Mesendoderm (in vitro differentiated cells): ENCODE data around the gene PDE10A.
"Not testable (repeated sequence)": the region's sequence is repeated elsewhere in the genome, so short reads cannot be mapped to it uniquely, and the experiment has no call there.

Source experiments
- DNase-seq: peaks from one replicate; pipeline ENCODE4 v3.0.0; 2013
- H2AK5ac ChIP-seq: 2 replicates; pipeline ENCODE4 v1.6.1; 2013; ENCODE audit warnings: low read length, inconsistent platforms
- H2BK120ac ChIP-seq: 2 replicates; pipeline ENCODE4 v1.6.1; 2013; ENCODE audit warnings: low read depth, mild to moderate bottlenecking, low read length, moderate library complexity, mixed read lengths
- H2BK15ac ChIP-seq: replicated peaks from 2 replicates; pipeline ENCODE4 v1.6.1; 2013; ENCODE audit warnings: low read depth, mild to moderate bottlenecking, moderate library complexity
- H2BK5ac ChIP-seq: 2 replicates; pipeline ENCODE4 v1.6.1; 2013; ENCODE audit warnings: low read length, inconsistent platforms
- H3K18ac ChIP-seq: 2 replicates; pipeline ENCODE4 v1.6.1; 2013; ENCODE audit warnings: mild to moderate bottlenecking, low read length, mixed read lengths
- H3K23ac ChIP-seq: one replicate; pipeline ENCODE4 v1.6.1; 2013; ENCODE audit warnings: low read length
- H3K27ac ChIP-seq: 2 replicates; pipeline ENCODE4 v1.5.1; 2013; ENCODE audit warnings: low read depth, mild to moderate bottlenecking, inconsistent platforms, low read length, moderate library complexity
- H3K27me3 ChIP-seq: 2 replicates; pipeline ENCODE4 v1.6.1; 2013; ENCODE audit warnings: low read length, control low read depth, mild to moderate bottlenecking, inconsistent platforms; ENCODE audit not compliant: insufficient read depth, poor library complexity
- H3K36me3 ChIP-seq: 2 replicates; pipeline ENCODE4 v1.6.1; 2013; ENCODE audit warnings: low read length, inconsistent platforms; ENCODE audit not compliant: control insufficient read depth, insufficient read depth
- H3K4ac ChIP-seq: one replicate; pipeline ENCODE4 v1.6.1; 2013; ENCODE audit warnings: low read depth, mild to moderate bottlenecking, low read length, moderate library complexity
- H3K4me1 ChIP-seq: 2 replicates; pipeline ENCODE4 v1.6.1; 2013; ENCODE audit warnings: low read depth, low read length, inconsistent platforms; ENCODE audit not compliant: control insufficient read depth
- H3K4me2 ChIP-seq: 2 replicates; pipeline ENCODE4 v1.6.1; 2013; ENCODE audit warnings: low read length
- H3K4me3 ChIP-seq: 2 replicates; pipeline ENCODE4 v1.5.1; 2013; ENCODE audit warnings: mild to moderate bottlenecking, low read length
- H3K56ac ChIP-seq: one replicate; pipeline ENCODE4 v1.6.1; 2013; ENCODE audit warnings: low read length
- H3K79me1 ChIP-seq: 2 replicates; pipeline ENCODE4 v1.6.1; 2013; ENCODE audit warnings: low read length, inconsistent platforms
- H3K79me2 ChIP-seq: 2 replicates; pipeline ENCODE4 v1.6.1; 2013; ENCODE audit warnings: mild to moderate bottlenecking, low read length; ENCODE audit not compliant: control insufficient read depth, insufficient read depth
- H3K9ac ChIP-seq: 2 replicates; pipeline ENCODE4 v1.6.1; 2013; ENCODE audit warnings: low read length, inconsistent platforms
- H4K5ac ChIP-seq: one replicate; pipeline ENCODE4 v1.6.1; 2013; ENCODE audit warnings: low read length
- H4K8ac ChIP-seq: one replicate; pipeline ENCODE4 v1.6.1; 2013; ENCODE audit warnings: low read depth, mild to moderate bottlenecking, control low read depth, low read length, moderate library complexity
- WGBS: extraction: QIAGEN DNeasy Blood & Tissue Kit; methylation state at CpG from one replicate; pipeline ENCODE4 v1.1.7; 2013; ENCODE audit warnings: low lambda C conversion rate, missing lambda C conversion rate; ENCODE audit not compliant: insufficient coverage; ENCODE audit errors: extremely low coverage; 5-methylcytosine and 5-hydroxymethylcytosine counted together

PDE10A gene

DNA sequence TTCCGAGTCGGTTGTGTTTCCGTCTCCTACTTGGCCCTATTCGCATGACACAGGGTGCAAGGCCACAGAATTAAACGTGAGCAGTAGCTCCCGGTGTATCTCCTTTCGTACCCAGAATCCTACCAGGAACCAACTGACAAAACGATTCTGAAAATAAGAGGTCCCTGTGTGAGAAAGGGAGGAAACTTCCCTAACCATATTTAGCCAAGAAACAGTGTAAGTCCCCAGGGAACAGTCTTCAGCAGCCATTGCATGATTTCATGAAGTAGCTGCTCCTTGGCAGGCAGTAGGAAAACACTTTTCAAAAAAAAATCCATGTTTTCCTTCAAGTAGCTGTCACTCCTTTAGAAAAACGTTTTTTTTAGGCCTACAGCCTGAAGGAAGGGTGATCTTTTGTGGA is 46.9 kb downstream of the PDE10A start:
- no peak overlapping the region for H3K4ac ChIP-seq
- peak overlapping the region; percentile 70 for H3K18ac ChIP-seq
- H2BK15ac ChIP-seq = peak overlapping the region; percentile 42
- H3K23ac ChIP-seq = no peak overlapping the region
- no peak overlapping the region for H3K4me3 ChIP-seq
- no peaks in the 10 kb centered on the region for H3K36me3 ChIP-seq
- H3K56ac ChIP-seq = peak overlapping the region; percentile 28
- no peak overlapping the region for H2BK120ac ChIP-seq
- no CpG with 5 or more reads among the region's 9 CpGs for WGBS
- no peak overlapping the region for H2AK5ac ChIP-seq
- no peaks in the 10 kb centered on the region for H3K79me2 ChIP-seq
- H3K27ac ChIP-seq = no peak overlapping the region
- no peak overlapping the region for H2BK5ac ChIP-seq
- H3K27me3 ChIP-seq = no peaks in the 10 kb centered on the region
- H4K5ac ChIP-seq = no peak overlapping the region
- H3K9ac ChIP-seq = peak overlapping the region; percentile 18
- H3K4me2 ChIP-seq = no peak overlapping the region
- H4K8ac ChIP-seq = no peak overlapping the region
- no peak for DNase-seq
- H3K79me1 ChIP-seq = no peaks in the 10 kb centered on the region
- H3K4me1 ChIP-seq = peaks cover 3% of the 10 kb centered on the region

DNA sequence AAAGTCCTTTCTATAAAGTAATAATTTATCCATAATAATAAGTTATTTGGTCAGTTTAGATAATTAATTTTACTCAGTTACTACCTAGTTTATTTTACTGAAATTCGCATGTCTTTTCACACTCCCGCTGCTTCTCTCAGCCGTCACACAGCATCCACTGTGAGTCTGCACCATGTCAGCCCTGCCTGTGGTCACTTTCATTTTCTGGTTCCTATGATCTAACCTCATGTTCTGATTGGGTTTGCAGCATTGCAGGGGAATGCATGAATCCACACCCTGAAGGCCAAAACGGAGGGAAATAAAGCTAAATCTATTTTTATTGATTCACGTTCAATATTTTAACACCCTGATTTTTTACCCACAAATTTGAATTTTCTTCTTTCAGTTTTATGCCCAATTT is 47.4 kb downstream of the PDE10A start:
- DNase-seq = peak; percentile 35
- H3K79me2 ChIP-seq = no peaks in the 10 kb centered on the region
- no peak overlapping the region for H2BK5ac ChIP-seq
- H3K4me1 ChIP-seq = peaks cover 3% of the 10 kb centered on the region
- WGBS = no CpG with 5 or more reads among the region's 5 CpGs
- H2BK120ac ChIP-seq = no peak overlapping the region
- no peak overlapping the region for H3K4me3 ChIP-seq
- no peak overlapping the region for H3K27ac ChIP-seq
- H3K23ac ChIP-seq = no peak overlapping the region
- H3K79me1 ChIP-seq = no peaks in the 10 kb centered on the region
- no peak overlapping the region for H2BK15ac ChIP-seq
- H3K9ac ChIP-seq = no peak overlapping the region
- no peak overlapping the region for H2AK5ac ChIP-seq
- H4K5ac ChIP-seq = no peak overlapping the region
- H3K56ac ChIP-seq = no peak overlapping the region
- H3K4me2 ChIP-seq = no peak overlapping the region
- H3K18ac ChIP-seq = no peak overlapping the region
- no peak overlapping the region for H4K8ac ChIP-seq
- H3K4ac ChIP-seq = no peak overlapping the region
- H3K36me3 ChIP-seq = no peaks in the 10 kb centered on the region
- no peaks in the 10 kb centered on the region for H3K27me3 ChIP-seq

DNA sequence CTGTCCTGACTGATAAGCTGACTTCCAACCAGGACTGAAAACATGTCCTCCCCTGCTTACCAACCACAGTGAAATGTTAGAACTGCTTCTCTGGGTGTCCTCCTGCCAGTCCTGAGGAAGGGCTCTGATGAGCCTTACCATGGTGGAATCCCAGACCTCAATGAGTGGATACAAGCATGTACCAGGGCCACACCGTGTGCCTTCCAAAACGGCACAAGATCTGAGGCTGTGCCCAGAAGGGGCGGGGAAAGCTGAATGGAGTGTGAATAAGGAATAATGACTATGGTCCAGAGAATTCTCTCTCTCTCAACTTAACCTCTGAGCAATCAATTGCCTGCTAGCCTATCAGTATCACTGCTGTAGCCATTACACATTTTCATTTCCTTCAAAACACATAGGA is 51.7 kb downstream of the PDE10A start:
- no peak overlapping the region for H3K4ac ChIP-seq
- no peak overlapping the region for H2BK120ac ChIP-seq
- H3K4me2 ChIP-seq = no peak overlapping the region
- no peak overlapping the region for H2BK15ac ChIP-seq
- H3K27me3 ChIP-seq = no peaks in the 10 kb centered on the region
- H3K4me1 ChIP-seq = peaks cover 3% of the 10 kb centered on the region
- no peak for DNase-seq
- no CpG with 5 or more reads among the region's 3 CpGs for WGBS
- no peak overlapping the region for H3K56ac ChIP-seq
- H3K79me2 ChIP-seq = no peaks in the 10 kb centered on the region
- H3K9ac ChIP-seq = no peak overlapping the region
- no peak overlapping the region for H2AK5ac ChIP-seq
- no peak overlapping the region for H3K18ac ChIP-seq
- no peak overlapping the region for H3K27ac ChIP-seq
- no peak overlapping the region for H3K23ac ChIP-seq
- H2BK5ac ChIP-seq = no peak overlapping the region
- no peaks in the 10 kb centered on the region for H3K36me3 ChIP-seq
- H4K5ac ChIP-seq = no peak overlapping the region
- peaks cover 2% of the 10 kb centered on the region for H3K79me1 ChIP-seq
- no peak overlapping the region for H4K8ac ChIP-seq
- no peak overlapping the region for H3K4me3 ChIP-seq

DNA sequence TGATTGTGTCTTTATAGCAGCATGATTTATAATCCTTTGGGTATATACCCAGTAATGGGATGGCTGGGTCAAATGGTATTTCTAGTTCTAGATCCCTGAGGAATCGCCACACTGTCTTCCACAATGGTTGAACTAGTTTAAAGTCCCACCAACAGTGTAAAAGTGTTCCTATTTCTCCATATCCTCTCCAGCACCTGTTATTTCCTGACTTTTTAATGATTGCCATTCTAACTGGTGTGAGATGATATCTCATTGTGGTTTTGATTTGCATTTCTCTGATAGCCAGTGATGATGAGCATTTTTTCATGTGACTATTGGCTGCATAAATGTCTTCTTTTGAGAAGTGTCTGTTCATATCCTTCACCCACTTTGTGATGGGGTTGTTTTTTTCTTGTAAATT is 54.5 kb downstream of the PDE10A start:
- WGBS = no CpG with 5 or more reads among the region's 1 CpG
- H2BK15ac ChIP-seq = not testable (repeated sequence)

DNA sequence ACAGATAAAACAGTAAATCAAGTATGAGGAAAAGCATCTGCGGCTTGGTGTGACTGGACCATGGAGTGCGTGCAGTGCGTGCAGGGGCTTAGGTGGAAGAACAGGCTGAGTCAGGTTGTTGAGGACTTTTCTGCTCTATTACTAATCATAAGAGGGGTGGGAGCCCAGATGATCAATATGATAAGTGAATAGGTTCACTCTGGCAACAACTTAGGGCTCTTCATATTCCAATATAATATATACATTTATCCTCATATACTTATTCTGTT is 56.4 kb downstream of the PDE10A start:
- no peak overlapping the region for H2AK5ac ChIP-seq
- no peaks in the 10 kb centered on the region for H3K36me3 ChIP-seq
- no CpG with 5 or more reads among the region's 3 CpGs for WGBS
- H3K79me1 ChIP-seq = peaks cover 2% of the 10 kb centered on the region
- no peak overlapping the region for H3K18ac ChIP-seq
- no peak overlapping the region for H3K9ac ChIP-seq
- no peak overlapping the region for H3K4ac ChIP-seq
- H2BK5ac ChIP-seq = no peak overlapping the region
- no peaks in the 10 kb centered on the region for H3K27me3 ChIP-seq
- no peaks in the 10 kb centered on the region for H3K4me1 ChIP-seq
- no peak overlapping the region for H3K4me3 ChIP-seq
- H3K56ac ChIP-seq = no peak overlapping the region
- H2BK15ac ChIP-seq = no peak overlapping the region
- no peak overlapping the region for H4K8ac ChIP-seq
- H3K79me2 ChIP-seq = no peaks in the 10 kb centered on the region
- H3K27ac ChIP-seq = no peak overlapping the region
- H3K4me2 ChIP-seq = no peak overlapping the region
- H4K5ac ChIP-seq = no peak overlapping the region
- DNase-seq = no peak
- no peak overlapping the region for H3K23ac ChIP-seq
- no peak overlapping the region for H2BK120ac ChIP-seq

More for the DNA sequence above, 54.5 kb downstream of the PDE10A start:
- H4K8ac ChIP-seq, DNase-seq, H2BK120ac ChIP-seq, H3K79me2 ChIP-seq, H2BK5ac ChIP-seq, H4K5ac ChIP-seq, H3K27ac ChIP-seq, H3K79me1 ChIP-seq, H3K9ac ChIP-seq, H3K36me3 ChIP-seq, H2AK5ac ChIP-seq, H3K4me2 ChIP-seq, H3K56ac ChIP-seq, H3K4me3 ChIP-seq, H3K4me1 ChIP-seq, H3K23ac ChIP-seq, H3K18ac ChIP-seq, H3K4ac ChIP-seq, H3K27me3 ChIP-seq: not testable (repeated sequence)

DNA sequence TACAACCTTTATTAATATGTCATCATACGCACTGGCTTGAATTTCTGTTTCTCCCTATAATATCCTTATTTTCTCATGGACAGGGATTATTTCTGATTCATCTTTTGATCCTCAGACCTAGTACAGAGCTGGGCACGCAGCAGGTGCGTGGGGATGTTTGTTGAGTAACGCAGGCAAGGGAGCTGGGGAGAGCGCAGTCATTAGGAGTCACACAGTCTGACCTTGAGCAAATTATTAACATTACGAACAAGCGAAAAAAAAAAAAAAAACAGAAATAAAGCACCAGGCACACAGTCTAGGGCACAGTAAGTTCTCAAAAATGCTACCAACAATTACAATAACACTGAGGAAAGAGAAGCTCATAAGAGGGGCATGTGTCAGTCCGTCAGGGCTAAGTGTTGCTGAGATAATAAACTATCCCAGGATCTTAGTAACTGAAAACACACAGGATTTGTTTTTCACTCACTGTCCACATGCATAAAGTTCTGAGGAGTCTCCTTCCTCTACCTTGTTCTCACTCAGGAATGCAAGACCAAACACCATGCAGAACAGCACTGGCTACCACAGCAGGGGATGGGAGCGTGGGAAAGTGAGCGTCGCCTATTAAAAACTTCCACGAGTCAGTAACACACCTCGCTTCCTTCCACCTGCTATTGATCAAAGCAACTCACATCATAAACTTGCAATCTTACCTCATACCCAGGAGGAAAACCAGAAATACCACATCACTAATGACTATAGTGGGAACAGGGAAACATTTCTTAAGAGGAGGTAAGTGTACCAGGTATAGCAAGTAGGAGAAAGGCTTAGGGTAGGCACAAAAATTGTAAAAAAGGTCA is 56.9 kb downstream of the PDE10A start:
- Histone ChIP-seq H2BK120ac (no peak overlapping the region), H4K5ac (no peak overlapping the region), H3K4me3 (no peak overlapping the region), H3K4me1 (no peaks in the 10 kb centered on the region), H2AK5ac (no peak overlapping the region), H3K27me3 (no peaks in the 10 kb centered on the region), H3K79me2 (no peaks in the 10 kb centered on the region), H3K23ac (no peak overlapping the region), H4K8ac (no peak overlapping the region), H3K18ac (no peak overlapping the region), H3K56ac (no peak overlapping the region), H3K4ac (no peak overlapping the region), H3K4me2 (no peak overlapping the region), H3K36me3 (no peaks in the 10 kb centered on the region), H3K27ac (no peak overlapping the region), H2BK5ac (no peak overlapping the region), H2BK15ac (no peak overlapping the region), H3K9ac (no peak overlapping the region), H3K79me1 (peaks cover 2% of the 10 kb centered on the region)
- DNase-seq = no peak
- no CpG with 5 or more reads among the region's 13 CpGs for WGBS
